H9 (cell line): Measurements from ENCODE around the gene JAG2. TPM values are rescaled to one million over a fixed set of nuclear protein-coding genes. Genes with fewer than 3 reads are reported as not detected.
A peak's percentile ranks its signal among the peaks of the same experiment; 100 is the strongest.

ENCODE experiments used
- DNase-seq: peaks from one replicate; pipeline ENCODE4 v3.0.0-alpha.2; 2017
- H2AFZ ChIP-seq: one replicate; pipeline ENCODE4 v1.6.1; 2013; ENCODE audit warnings: mild to moderate bottlenecking, low read length, control low read depth, moderate library complexity
- H2AK5ac ChIP-seq: 2 replicates; pipeline ENCODE4 v1.6.1; 2013; ENCODE audit warnings: low read length, control low read depth, mixed read lengths; ENCODE audit not compliant: insufficient read length
- H2BK120ac ChIP-seq: one replicate; pipeline ENCODE4 v1.6.1; 2013; ENCODE audit warnings: low read depth, mild to moderate bottlenecking, low read length, control low read depth, inconsistent platforms; ENCODE audit not compliant: poor library complexity, severe bottlenecking
- H2BK12ac ChIP-seq: 2 replicates; pipeline ENCODE4 v1.6.1; 2013; ENCODE audit warnings: low read length, control low read depth, mixed read lengths, low read depth; ENCODE audit not compliant: insufficient read length
- H2BK15ac ChIP-seq: 2 replicates; pipeline ENCODE4 v1.6.1; 2013; ENCODE audit warnings: low read depth, low read length, control low read depth
- H2BK20ac ChIP-seq: one replicate; pipeline ENCODE4 v1.6.1; 2013; ENCODE audit warnings: low read depth, mild to moderate bottlenecking, low read length, control low read depth, inconsistent platforms; ENCODE audit not compliant: poor library complexity, severe bottlenecking
- H2BK5ac ChIP-seq: 2 replicates; pipeline ENCODE4 v1.6.1; 2013; ENCODE audit warnings: low read length, control low read depth, mixed read lengths; ENCODE audit not compliant: insufficient read length
- H3K14ac ChIP-seq: 2 replicates; pipeline ENCODE4 v1.6.1; 2013; ENCODE audit warnings: low read length, control low read depth; ENCODE audit not compliant: insufficient read depth
- H3K18ac ChIP-seq: 2 replicates; pipeline ENCODE4 v1.6.1; 2013; ENCODE audit warnings: low read depth, mild to moderate bottlenecking, mixed read lengths, low read length, control low read depth; ENCODE audit not compliant: insufficient read length
- H3K23ac ChIP-seq: 2 replicates; pipeline ENCODE4 v1.6.1; 2013; ENCODE audit warnings: low read length, control low read depth, mixed read lengths, low read depth; ENCODE audit not compliant: insufficient read length
- H3K23me2 ChIP-seq: 2 replicates; pipeline ENCODE4 v1.6.1; 2013; ENCODE audit warnings: low read depth, mild to moderate bottlenecking, mixed read lengths, low read length, control low read depth; ENCODE audit not compliant: insufficient read length, poor library complexity, severe bottlenecking
- H3K27ac ChIP-seq: 2 replicates; pipeline ENCODE4 v1.5.1; 2013; ENCODE audit warnings: low read length, control low read depth, mixed read lengths, low read depth; ENCODE audit not compliant: insufficient read length
- H3K27me3 ChIP-seq: 2 replicates; pipeline ENCODE4 v1.6.1; 2013; ENCODE audit warnings: low read length, control low read depth, inconsistent platforms; ENCODE audit not compliant: insufficient read depth
- H3K4ac ChIP-seq: 2 replicates; pipeline ENCODE4 v1.6.1; 2013; ENCODE audit warnings: low read depth, mild to moderate bottlenecking, control low read depth, inconsistent platforms, low read length, moderate library complexity
- H3K4me1 ChIP-seq: 2 replicates; pipeline ENCODE4 v1.6.1; 2013; ENCODE audit warnings: low read length, control low read depth, inconsistent platforms; ENCODE audit not compliant: insufficient read depth
- H3K4me2 ChIP-seq: 2 replicates; pipeline ENCODE4 v1.6.1; 2013; ENCODE audit warnings: low read length, control low read depth, mixed read lengths; ENCODE audit not compliant: insufficient read length, insufficient read depth
- H3K56ac ChIP-seq: 2 replicates; pipeline ENCODE4 v1.6.1; 2013; ENCODE audit warnings: low read depth, mild to moderate bottlenecking, mixed read lengths, low read length, control low read depth; ENCODE audit not compliant: insufficient read length
- H3K79me1 ChIP-seq: 2 replicates; pipeline ENCODE4 v1.6.1; 2013; ENCODE audit warnings: low read depth, mild to moderate bottlenecking, moderate library complexity, low read length, control low read depth, inconsistent platforms; ENCODE audit not compliant: insufficient read depth, poor library complexity, severe bottlenecking
- H3K79me2 ChIP-seq: 2 replicates; pipeline ENCODE4 v1.6.1; 2013; ENCODE audit warnings: low read length, control low read depth, inconsistent platforms; ENCODE audit not compliant: insufficient read depth
- H3K9ac ChIP-seq: 2 replicates; pipeline ENCODE4 v1.6.1; 2013; ENCODE audit warnings: low read length, control low read depth, mixed read lengths; ENCODE audit not compliant: insufficient read length; ENCODE audit errors: extremely low read depth
- H3K9me3 ChIP-seq: one replicate; pipeline ENCODE4 v1.6.1; 2013; ENCODE audit warnings: low read depth, low read length, inconsistent platforms; ENCODE audit not compliant: control insufficient read depth
- H3T11ph ChIP-seq: one replicate; pipeline ENCODE4 v1.6.1; 2013; ENCODE audit warnings: mild to moderate bottlenecking, low read length, control low read depth, inconsistent platforms
- H4K20me1 ChIP-seq: one replicate; pipeline ENCODE4 v1.6.1; 2013; ENCODE audit not compliant: control insufficient read depth, insufficient read length, insufficient read depth
- H4K5ac ChIP-seq: 2 replicates; pipeline ENCODE4 v1.6.1; 2013; ENCODE audit warnings: low read depth, mild to moderate bottlenecking, mixed read lengths, low read length, control low read depth; ENCODE audit not compliant: insufficient read length
- H4K8ac ChIP-seq: replicated peaks from 2 replicates; pipeline ENCODE4 v1.6.1; 2013; ENCODE audit warnings: low read length, control low read depth, mixed read lengths, low read depth; ENCODE audit not compliant: insufficient read length
- H4K91ac ChIP-seq: 2 replicates; pipeline ENCODE4 v1.6.1; 2013; ENCODE audit warnings: low read depth, mild to moderate bottlenecking, moderate library complexity, mixed read lengths, low read length, control low read depth; ENCODE audit not compliant: insufficient read length
- H3K27ac Mint-ChIP-seq, 3 experiments: 2 replicates in 2 of 3; 3 replicates in 1 of 3; pipeline ENCODE4 v1.8.0; 2020 to 2021; ENCODE audit warnings: mixed read lengths in 3 of 3, mild to moderate bottlenecking in 1 of 3, moderate library complexity in 1 of 3
- H3K27me3 Mint-ChIP-seq: 2 replicates; pipeline ENCODE4 v1.8.0; 2021; ENCODE audit warnings: low read depth, mild to moderate bottlenecking, moderate library complexity, mixed read lengths
- H3K36me3 Mint-ChIP-seq, 3 experiments: 2 replicates in 2 of 3; 3 replicates in 1 of 3; pipeline ENCODE4 v1.8.0; 2020 to 2021; ENCODE audit warnings: low read depth in 3 of 3, mixed read lengths in 3 of 3; ENCODE audit not compliant: insufficient read depth in 1 of 3
- H3K4me1 Mint-ChIP-seq, 2 experiments: 2 replicates each; pipeline ENCODE4 v1.8.0; 2020; ENCODE audit warnings: mixed read lengths in 2 of 2
- H3K4me3 Mint-ChIP-seq, 2 experiments: 2 replicates in 1 of 2; 3 replicates in 1 of 2; pipeline ENCODE4 v1.8.0; 2020 to 2021; ENCODE audit warnings: mild to moderate bottlenecking in 2 of 2, mixed read lengths in 2 of 2, moderate library complexity in 1 of 2
- H3K9me3 Mint-ChIP-seq, 2 experiments: 2 replicates in 1 of 2; 3 replicates in 1 of 2; pipeline ENCODE4 v1.8.0; 2020; ENCODE audit warnings: mild to moderate bottlenecking in 2 of 2, mixed read lengths in 2 of 2, moderate library complexity in 1 of 2
- CTCF ChIP-seq: fragments of 200-600 bp; sonication (generic); conservative IDR thresholded peaks from 3 replicates; pipeline ENCODE4 v1.8.0; 2021; ENCODE audit warnings: antibody characterized with exemption, mild to moderate bottlenecking
- WGBS: extraction: QIAGEN DNeasy Blood & Tissue Kit; methylation state at CpG from one replicate; pipeline ENCODE4 v1.1.7; 2013; ENCODE audit warnings: missing lambda C conversion rate, low lambda C conversion rate, mixed read lengths; ENCODE audit not compliant: insufficient read length; ENCODE audit errors: extremely low coverage; 5-methylcytosine and 5-hydroxymethylcytosine counted together
- total RNA-seq: library from RNA; stranded (reverse); gene quantifications from 2 replicates; pipeline ENCODE4 v1.2.1, GENCODE V29; 2021

JAG2 gene
- total RNA-seq, 1 experiment from 2014 or later: 11.4 TPM

- no peak overlapping the region for H3K56ac ChIP-seq
- H3K79me1 ChIP-seq: no peaks in the 10 kb centered on the region
- H3K14ac ChIP-seq: no peak overlapping the region
- H2BK20ac ChIP-seq: no peak overlapping the region
- Mint-ChIP-seq H3K4me1 (no peaks in the 10 kb centered on the region; a peak in 2 of 4 replicates), H3K9me3 (no peaks in the 10 kb centered on the region), H3K27me3 (peaks cover 1% of the 10 kb centered on the region; the same call in 1 of the 2 replicates), H3K36me3 (no peaks in the 10 kb centered on the region; a peak in 2 of 7 replicates), H3K27ac (peak overlapping the region in 2 of 3 experiments; percentile 64 to 74; a peak in 2 of 7 replicates), H3K4me3 (no peak overlapping the region)
- no peaks in the 10 kb centered on the region for H4K20me1 ChIP-seq
- WGBS: no CpG with 5 or more reads among the region's 8 CpGs
- H4K91ac ChIP-seq: no peak overlapping the region
- no peak overlapping the region for H3K27ac ChIP-seq
- no peak overlapping the region for H3K18ac ChIP-seq
- no peak overlapping the region for H3K9ac ChIP-seq
- H3K23me2 ChIP-seq: no peaks in the 10 kb centered on the region
- H3K79me2 ChIP-seq: no peaks in the 10 kb centered on the region
- TF ChIP-seq CTCF: no peak
- H3K4me1 ChIP-seq: no peaks in the 10 kb centered on the region
- no peak overlapping the region for H2BK12ac ChIP-seq
- H2AFZ ChIP-seq: no peak overlapping the region
- H3K4ac ChIP-seq: no peak overlapping the region
- H3K27me3 ChIP-seq: no peaks in the 10 kb centered on the region
- no peak overlapping the region for H3T11ph ChIP-seq
- no peak overlapping the region for H2BK15ac ChIP-seq
- H3K23ac ChIP-seq: no peak overlapping the region
- no peak for DNase-seq
- H2AK5ac ChIP-seq: no peak overlapping the region
- no peak overlapping the region for H2BK5ac ChIP-seq
- H3K4me2 ChIP-seq: no peak overlapping the region
- H4K8ac ChIP-seq: no peak overlapping the region
- H2BK120ac ChIP-seq: no peak overlapping the region
- H3K9me3 ChIP-seq: no peaks in the 10 kb centered on the region
- no peak overlapping the region for H4K5ac ChIP-seq
Observed at GRCh38 chr14:105209091-105209490, 40.5 kb upstream of the JAG2 start.
